Measurements from ENCODE around the gene ARHGEF1.

DNA sequence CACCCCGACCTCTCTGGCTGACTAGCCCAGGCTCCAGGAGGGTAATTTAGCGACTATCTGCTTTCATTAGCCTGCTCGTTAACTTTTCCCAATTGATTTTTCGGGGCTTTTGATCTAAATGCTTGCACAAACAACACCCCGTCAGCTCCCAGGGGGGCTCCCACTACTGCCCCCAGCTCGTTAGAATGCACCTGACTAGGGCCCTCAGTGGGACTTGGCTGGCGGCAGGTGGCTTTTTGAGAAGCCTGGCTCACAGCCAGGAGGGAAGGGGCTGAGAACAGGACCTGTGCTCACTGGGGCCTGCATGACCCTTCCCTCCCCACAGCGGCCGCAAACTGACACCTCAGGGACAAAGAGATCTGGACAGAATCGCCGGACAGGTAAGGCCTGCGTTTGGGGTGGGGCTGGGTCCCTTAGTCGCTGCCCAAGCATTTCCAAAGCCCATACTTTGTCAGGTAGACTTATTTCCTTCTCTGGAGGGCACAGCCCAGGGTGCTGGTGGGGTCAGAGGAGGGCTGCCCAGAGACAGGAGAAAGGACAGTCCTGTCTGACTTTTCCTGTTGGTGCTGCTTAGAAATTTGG, 13.5 kb upstream of the ARHGEF1 start:
- TF ChIP-seq, protein P1, sequence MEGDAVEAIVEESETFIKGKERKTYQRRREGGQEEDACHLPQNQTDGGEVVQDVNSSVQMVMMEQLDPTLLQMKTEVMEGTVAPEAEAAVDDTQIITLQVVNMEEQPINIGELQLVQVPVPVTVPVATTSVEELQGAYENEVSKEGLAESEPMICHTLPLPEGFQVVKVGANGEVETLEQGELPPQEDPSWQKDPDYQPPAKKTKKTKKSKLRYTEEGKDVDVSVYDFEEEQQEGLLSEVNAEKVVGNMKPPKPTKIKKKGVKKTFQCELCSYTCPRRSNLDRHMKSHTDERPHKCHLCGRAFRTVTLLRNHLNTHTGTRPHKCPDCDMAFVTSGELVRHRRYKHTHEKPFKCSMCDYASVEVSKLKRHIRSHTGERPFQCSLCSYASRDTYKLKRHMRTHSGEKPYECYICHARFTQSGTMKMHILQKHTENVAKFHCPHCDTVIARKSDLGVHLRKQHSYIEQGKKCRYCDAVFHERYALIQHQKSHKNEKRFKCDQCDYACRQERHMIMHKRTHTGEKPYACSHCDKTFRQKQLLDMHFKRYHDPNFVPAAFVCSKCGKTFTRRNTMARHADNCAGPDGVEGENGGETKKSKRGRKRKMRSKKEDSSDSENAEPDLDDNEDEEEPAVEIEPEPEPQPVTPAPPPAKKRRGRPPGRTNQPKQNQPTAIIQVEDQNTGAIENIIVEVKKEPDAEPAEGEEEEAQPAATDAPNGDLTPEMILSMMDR (IDR thresholded peaks at IDR 0.05): no peak
- no peak for TF ChIP-seq POLR2A (IDR thresholded peaks at IDR 0.05)

Data from heart left ventricle (tissue), 13 donors.